Measurements from ENCODE around the gene CEP295NL. TPM values are rescaled to one million over a fixed set of nuclear protein-coding genes. Genes with fewer than 3 reads are reported as not detected.

CEP295NL gene
- total RNA-seq, 1 experiment from 2014 or later = 0.66 TPM

DNA sequence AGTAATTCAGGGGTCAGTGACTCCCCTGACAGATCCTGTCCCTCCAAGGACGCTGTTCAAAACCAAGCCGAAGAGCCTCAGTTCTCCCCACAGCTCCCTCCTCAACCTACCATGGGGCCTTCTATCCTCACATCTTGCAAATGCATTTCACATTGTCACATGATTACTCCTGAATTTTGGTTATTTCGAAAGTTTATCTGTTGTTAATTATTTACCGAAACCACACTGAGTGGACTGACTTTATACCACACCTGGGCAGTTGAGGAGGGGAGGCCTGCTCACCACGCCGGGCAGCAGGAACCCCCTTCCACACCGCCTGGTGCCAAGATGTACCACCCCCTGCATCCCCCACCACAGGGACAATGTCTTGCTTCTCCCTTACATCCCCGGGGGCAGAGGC is 17.5 kb upstream of the CEP295NL start:
- no peak overlapping the region for H2AFZ ChIP-seq (ENCODE audit: low read length)
- H3K4ac ChIP-seq (ENCODE audit: low read depth, low read length) = no peak overlapping the region
- no peak overlapping the region for H2AK5ac ChIP-seq (ENCODE audit: insufficient read length, low read length)
- no peak overlapping the region for H2BK12ac ChIP-seq (ENCODE audit: insufficient read length, low read depth, low read length)
- no peak for DNase-seq
- H3K27me3 ChIP-seq (ENCODE audit: insufficient read depth, low read length) = no peaks in the 10 kb centered on the region
- TF ChIP-seq, protein P1, sequence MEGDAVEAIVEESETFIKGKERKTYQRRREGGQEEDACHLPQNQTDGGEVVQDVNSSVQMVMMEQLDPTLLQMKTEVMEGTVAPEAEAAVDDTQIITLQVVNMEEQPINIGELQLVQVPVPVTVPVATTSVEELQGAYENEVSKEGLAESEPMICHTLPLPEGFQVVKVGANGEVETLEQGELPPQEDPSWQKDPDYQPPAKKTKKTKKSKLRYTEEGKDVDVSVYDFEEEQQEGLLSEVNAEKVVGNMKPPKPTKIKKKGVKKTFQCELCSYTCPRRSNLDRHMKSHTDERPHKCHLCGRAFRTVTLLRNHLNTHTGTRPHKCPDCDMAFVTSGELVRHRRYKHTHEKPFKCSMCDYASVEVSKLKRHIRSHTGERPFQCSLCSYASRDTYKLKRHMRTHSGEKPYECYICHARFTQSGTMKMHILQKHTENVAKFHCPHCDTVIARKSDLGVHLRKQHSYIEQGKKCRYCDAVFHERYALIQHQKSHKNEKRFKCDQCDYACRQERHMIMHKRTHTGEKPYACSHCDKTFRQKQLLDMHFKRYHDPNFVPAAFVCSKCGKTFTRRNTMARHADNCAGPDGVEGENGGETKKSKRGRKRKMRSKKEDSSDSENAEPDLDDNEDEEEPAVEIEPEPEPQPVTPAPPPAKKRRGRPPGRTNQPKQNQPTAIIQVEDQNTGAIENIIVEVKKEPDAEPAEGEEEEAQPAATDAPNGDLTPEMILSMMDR (conservative IDR thresholded peaks at IDR 0.05) = no peak
- H2BK5ac ChIP-seq (ENCODE audit: insufficient read length, low read length) = no peak overlapping the region
- H4K91ac ChIP-seq (ENCODE audit: insufficient read length, low read depth, low read length) = no peak overlapping the region
- Mint-ChIP-seq H3K9me3 (no peaks in the 10 kb centered on the region), H3K4me1 (peaks cover 21 to 38% of the 10 kb centered on the region in 2 experiments), H3K4me3 (no peak overlapping the region), H3K36me3 (ENCODE audit: insufficient read depth in 1 of 3, low read depth in 3 of 3) (peaks cover 0 to 1% (median 0%) of the 10 kb centered on the region in 3 experiments; a peak in 2 of 7 replicates), H3K27ac (peak overlapping the region in 1 of 3 experiments; percentile 50; a peak in 2 of 7 replicates), H3K27me3 (ENCODE audit: low read depth) (peaks cover 2% of the 10 kb centered on the region; the same call in 1 of the 2 replicates)
- no peaks in the 10 kb centered on the region for H3K9me3 ChIP-seq (ENCODE audit: control insufficient read depth, low read depth, low read length)
- no peak overlapping the region for H3K14ac ChIP-seq (ENCODE audit: insufficient read depth, low read length)
- H2BK120ac ChIP-seq (ENCODE audit: low read depth, low read length, poor library complexity, severe bottlenecking) = no peak overlapping the region
- peaks cover 2% of the 10 kb centered on the region; the same call in 1 of the 2 replicates for H3K79me2 ChIP-seq (ENCODE audit: insufficient read depth, low read length)
- H3K56ac ChIP-seq (ENCODE audit: insufficient read length, low read depth, low read length) = no peak overlapping the region
- no peak overlapping the region for H4K8ac ChIP-seq (replicated peaks; ENCODE audit: insufficient read length, low read depth, low read length)
- WGBS (ENCODE audit: extremely low coverage, insufficient read length, low lambda C conversion rate) = no CpG with 5 or more reads among the region's 8 CpGs
- H3T11ph ChIP-seq (ENCODE audit: low read length) = no peak overlapping the region
- H3K23me2 ChIP-seq (ENCODE audit: insufficient read length, low read depth, low read length, poor library complexity, severe bottlenecking) = peaks cover 7% of the 10 kb centered on the region
- H3K9ac ChIP-seq (ENCODE audit: extremely low read depth, insufficient read length, low read length) = no peak overlapping the region
- no peak overlapping the region for H2BK20ac ChIP-seq (ENCODE audit: low read depth, low read length, poor library complexity, severe bottlenecking)
- H3K4me2 ChIP-seq (ENCODE audit: insufficient read depth, insufficient read length, low read length) = no peak overlapping the region
- H3K79me1 ChIP-seq (ENCODE audit: insufficient read depth, low read depth, low read length, poor library complexity, severe bottlenecking) = peaks cover 4% of the 10 kb centered on the region
- no peak overlapping the region for H3K18ac ChIP-seq (ENCODE audit: insufficient read length, low read depth, low read length)
- no peak overlapping the region for H3K27ac ChIP-seq (ENCODE audit: insufficient read length, low read depth, low read length)
- H2BK15ac ChIP-seq (ENCODE audit: low read depth, low read length) = no peak overlapping the region
- peaks cover 7% of the 10 kb centered on the region; the same call in 1 of the 2 replicates for H3K4me1 ChIP-seq (ENCODE audit: insufficient read depth, low read length)
- no peak overlapping the region for H4K5ac ChIP-seq (ENCODE audit: insufficient read length, low read depth, low read length)
- no peak overlapping the region for H3K23ac ChIP-seq (ENCODE audit: insufficient read length, low read depth, low read length)
- peaks cover 3% of the 10 kb centered on the region for H4K20me1 ChIP-seq (ENCODE audit: control insufficient read depth, insufficient read depth, insufficient read length)

All from H9 (cell line).